Suprapubic skin (tissue), 3 donors: ENCODE data around the gene TLL1.

ENCODE experiments used
- CTCF ChIP-seq, 2 donors: fragments of 200-600 bp in 1 of 2; fragments of 450-650 bp in 1 of 2; sonication (generic) in 1 of 2; IDR thresholded peaks; one replicate each; pipeline ENCODE4 v1.5.1; 2016 to 2019; ENCODE audit warnings: antibody characterized with exemption in 2 of 2, mild to moderate bottlenecking in 1 of 2, moderate library complexity in 1 of 2
- POLR2A ChIP-seq, 2 donors: fragments of 450-650 bp; IDR thresholded peaks; one replicate each; pipeline ENCODE4 v1.6.1; 2017; ENCODE audit warnings: antibody characterized with exemption in 2 of 2, mild to moderate bottlenecking in 2 of 2, moderate library complexity in 2 of 2

- TF ChIP-seq CTCF (IDR thresholded peaks at IDR 0.05) (no peak), POLR2A (IDR thresholded peaks at IDR 0.05) (no peak)
Observed at GRCh38 chr4:165874072-165874790, 1.2 kb downstream of the TLL1 start.
